ENCODE results near the gene KIF23. TPM values are rescaled to one million over a fixed set of nuclear protein-coding genes. Genes with fewer than 3 reads are reported as not detected.

The KIF23 gene
- total RNA-seq, 1 experiment from 2014 or later, result 83.7 TPM

- TF ChIP-seq ZBTB33 (IDR thresholded peaks at IDR 0.05; ENCODE audit: extremely low read depth, insufficient replicate concordance, low read length) (no peak), SIN3A (IDR thresholded peaks at IDR 0.05; ENCODE audit: low read depth) (no peak), YY1 (IDR thresholded peaks at IDR 0.05; ENCODE audit: extremely low read depth, insufficient replicate concordance, low read depth, low read length) (no peak), EGR1 (IDR thresholded peaks at IDR 0.05; ENCODE audit: low read depth) (no peak), POLR2AphosphoS5 (IDR thresholded peaks at IDR 0.05; ENCODE audit: low read depth, low read length) (no peak), RAD21 (IDR thresholded peaks at IDR 0.05; ENCODE audit: low read depth) (no peak)
These were observed 21.8 kb upstream of the KIF23 start (continued) for GRCh38 chr15:69392352-69392751.

- Histone ChIP-seq H3K27ac (ENCODE audit: low read depth, low read length) (no peak overlapping the region), H3K4me2 (ENCODE audit: low read length) (peak overlapping the region; percentile 41; the same call in 1 of the 2 replicates), H3K9me2 (ENCODE audit: insufficient read depth) (no peaks in the 10 kb centered on the region), H3K36me3 (ENCODE audit: control insufficient read depth in 1 of 2, insufficient read depth in 2 of 2, low read length in 2 of 2) (no peaks in the 10 kb centered on the region), H3K9me3 (ENCODE audit: control insufficient read depth in 1 of 2, insufficient read depth in 1 of 2, low read depth in 1 of 2, low read length in 2 of 2) (no peaks in the 10 kb centered on the region), H3K4me1 (ENCODE audit: control insufficient read depth in 1 of 2, insufficient read depth in 2 of 2, low read length in 2 of 2) (peaks cover 18 to 39% of the 10 kb centered on the region in 2 experiments), H2AFZ (ENCODE audit: low read depth, low read length, poor library complexity, severe bottlenecking) (no peak overlapping the region), H3K79me2 (ENCODE audit: insufficient read depth, low read length) (no peaks in the 10 kb centered on the region), H4K20me1 (ENCODE audit: insufficient read depth) (no peaks in the 10 kb centered on the region), H3K9ac (ENCODE audit: low read length) (no peak overlapping the region), H3K4me3 (replicated peaks in 1 of 2; ENCODE audit: low read depth in 1 of 2, low read length in 2 of 2) (no peak overlapping the region), H3K27me3 (ENCODE audit: insufficient read depth, low read length) (no peaks in the 10 kb centered on the region)
- no TSS peak for BruUV-seq (replicated peaks)
- DNase-seq (ENCODE audit: low read depth, low spot score), result no peak
- ChIA-PET POLR2A (no interaction called here), CTCF (interaction anchor here (0.6 to 3.6 kb wide), 12 partner anchors 12 to 469 kb away, joined by 3 to 18 read pairs (median 3); no protein-coding TSS in a partner anchor), RAD21 (ENCODE audit: low non-redundant PET in 1 of 2, low total read pairs in 2 of 2, uncharacterized antibody in 2 of 2, unreplicated experiment in 2 of 2) (interaction anchor here in 1 of 2 experiments (0.7 kb wide), 1 partner anchor 334 kb away, joined by 4 read pairs; no protein-coding TSS in a partner anchor)
- intact Hi-C loops (cut with micrococcal nuclease), result loop anchor here (1.0 to 5.0 kb wide), 4 partner anchors 97 to 335 kb away; partner anchors contain the start of genes GLCE and PAQR5
- ATAC-seq, result peak; percentile 30
- TF ChIP-seq CTCF (IDR thresholded peaks at IDR 0.05 in 2 of 3, conservative IDR thresholded peaks at IDR 0.05 in 1 of 3; ENCODE audit: borderline replicate concordance in 1 of 3, insufficient read depth in 1 of 3, low read depth in 2 of 3, low read length in 2 of 3) (no peak), SRF (IDR thresholded peaks at IDR 0.05; ENCODE audit: low read depth) (no peak), REST (IDR thresholded peaks at IDR 0.05; ENCODE audit: low read depth) (no peak), ATF3 (IDR thresholded peaks at IDR 0.05) (no peak), ELF1 (IDR thresholded peaks at IDR 0.05; ENCODE audit: borderline replicate concordance, low read depth) (no peak), TCF7L2 (IDR thresholded peaks at IDR 0.05; ENCODE audit: borderline replicate concordance, extremely low read depth, insufficient read depth, insufficient read length) (no peak), CEBPB (IDR thresholded peaks at IDR 0.05; ENCODE audit: low read depth) (no peak), EZH2phosphoT487 (IDR thresholded peaks at IDR 0.05; ENCODE audit: borderline replicate concordance) (no peak), YY1 (IDR thresholded peaks at IDR 0.05; ENCODE audit: extremely low read depth, insufficient replicate concordance, low read depth, low read length) (no peak), FOSL1 (IDR thresholded peaks at IDR 0.05; ENCODE audit: low read depth) (no peak), POLR2A (IDR thresholded peaks at IDR 0.05; ENCODE audit: borderline replicate concordance, extremely low read depth, insufficient read depth, insufficient read length) (no peak), EGR1 (IDR thresholded peaks at IDR 0.05; ENCODE audit: low read depth) (no peak), RAD21 (IDR thresholded peaks at IDR 0.05; ENCODE audit: low read depth) (no peak)
These were observed 20.2 kb upstream of the KIF23 start for GRCh38 chr15:69393831-69394491.

All from HCT116 (cell line).